Central memory CD8-positive, alpha-beta T cell (primary cell): ENCODE data around the gene RAP1GAP2.
"Not testable (repeated sequence)": the region's sequence is repeated elsewhere in the genome, so short reads cannot be mapped to it uniquely, and the experiment has no call there.

Experiments used
- ATAC-seq: fragments of 150-1000 bp; cut with Tn5 transposase; replicated peaks from 2 replicates; pipeline ENCODE4 v1.10.0; 2022; ENCODE audit warnings: mild to moderate bottlenecking, moderate FRiP score, moderate number of reproducible peaks; ENCODE audit not compliant: poor library complexity, severe bottlenecking; ENCODE audit errors: extremely low read depth
- DNase-seq, 2 donors: peaks; one replicate each; pipeline ENCODE4 v3.0.0; 2021; ENCODE audit warnings: low spot score in 2 of 2
- H3K27ac Mint-ChIP-seq: one replicate; pipeline ENCODE4 v1.8.0; 2022; ENCODE audit warnings: low read depth, mild to moderate bottlenecking, moderate library complexity, mixed read lengths
- H3K27me3 Mint-ChIP-seq: one replicate; pipeline ENCODE4 v1.8.0; 2022; ENCODE audit warnings: mixed read lengths
- H3K36me3 Mint-ChIP-seq: one replicate; pipeline ENCODE4 v1.8.0; 2022; ENCODE audit warnings: mild to moderate bottlenecking, moderate library complexity, mixed read lengths; ENCODE audit not compliant: insufficient read depth
- H3K4me1 Mint-ChIP-seq: one replicate; pipeline ENCODE4 v1.8.0; 2022; ENCODE audit warnings: mixed read lengths
- H3K4me3 Mint-ChIP-seq: one replicate; pipeline ENCODE4 v1.8.0; 2022; ENCODE audit warnings: mild to moderate bottlenecking, moderate library complexity, mixed read lengths
- H3K9me3 Mint-ChIP-seq: one replicate; pipeline ENCODE4 v1.8.0; 2022; ENCODE audit warnings: mixed read lengths

RAP1GAP2 gene

DNA sequence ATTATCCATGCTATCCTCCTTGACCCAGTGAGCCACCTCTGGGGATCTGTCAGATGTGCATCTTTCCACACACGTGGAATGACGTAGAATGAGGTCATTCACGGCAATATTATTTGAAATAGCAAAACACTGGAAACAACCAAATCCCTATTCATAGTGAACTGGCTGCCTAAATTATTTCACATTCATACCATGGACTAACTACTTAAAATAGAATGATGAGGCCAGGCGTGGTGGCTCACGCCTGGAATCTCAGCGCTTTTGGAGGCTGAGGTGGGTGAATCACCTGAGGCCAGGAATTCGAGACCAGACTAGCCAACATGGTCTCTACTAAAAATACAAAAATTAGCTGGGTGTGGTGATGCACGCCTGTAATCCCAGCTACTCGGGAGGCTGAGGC is 75.5 kb downstream of the RAP1GAP2 start:
- peaks cover 14% of the 10 kb centered on the region for H3K36me3 Mint-ChIP-seq
- H3K27me3 Mint-ChIP-seq = no peaks in the 10 kb centered on the region
- no peak overlapping the region for H3K27ac Mint-ChIP-seq
- no peaks in the 10 kb centered on the region for H3K9me3 Mint-ChIP-seq
- peaks cover 59% of the 10 kb centered on the region for H3K4me1 Mint-ChIP-seq
- ATAC-seq (no peak), DNase-seq (no peak)
- H3K4me3 Mint-ChIP-seq = no peak overlapping the region

- no peak for ATAC-seq
- no peaks in the 10 kb centered on the region for H3K9me3 Mint-ChIP-seq
- H3K27ac Mint-ChIP-seq = no peak overlapping the region
These were observed 76.0 kb downstream of the RAP1GAP2 start for GRCh38 chr17:2872282-2872681.

DNA sequence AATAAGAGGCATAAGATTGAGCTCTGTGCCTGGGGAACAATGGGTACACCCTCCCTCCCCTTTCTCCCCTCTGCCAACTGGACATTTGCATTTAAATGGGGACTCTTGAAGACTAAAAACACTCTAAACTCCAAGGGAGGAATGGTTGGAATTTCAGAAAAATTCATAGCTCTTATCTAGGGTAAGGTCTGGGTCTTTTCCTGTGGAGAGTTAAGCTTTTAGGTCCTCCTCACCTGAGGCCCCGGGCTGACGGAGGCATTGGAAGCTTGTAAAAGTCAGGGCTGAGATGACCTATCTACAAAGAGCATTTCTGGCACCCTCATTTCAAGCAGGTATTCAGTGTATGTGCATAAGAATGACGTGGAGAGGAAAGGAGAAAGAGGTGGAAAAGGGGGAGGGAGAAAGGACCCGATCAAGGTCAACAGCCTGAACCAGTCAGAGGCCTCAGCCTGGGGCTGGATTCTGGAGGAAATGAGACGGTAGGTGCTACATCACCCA is 78.0 kb downstream of the RAP1GAP2 start:
- H3K4me1 Mint-ChIP-seq = peaks cover 57% of the 10 kb centered on the region
- no peak overlapping the region for H3K4me3 Mint-ChIP-seq
- H3K27ac Mint-ChIP-seq = peak overlapping the region; percentile 27
- ATAC-seq = no peak
- no peaks in the 10 kb centered on the region for H3K27me3 Mint-ChIP-seq
- DNase-seq = no peak
- peaks cover 15% of the 10 kb centered on the region for H3K36me3 Mint-ChIP-seq
- H3K9me3 Mint-ChIP-seq = no peaks in the 10 kb centered on the region

More at GRCh38 chr17:2872282-2872681, 76.0 kb downstream of the RAP1GAP2 start:
- Mint-ChIP-seq H3K4me1 (peaks cover 62% of the 10 kb centered on the region), H3K4me3 (no peak overlapping the region), H3K27me3 (no peaks in the 10 kb centered on the region), H3K36me3 (peaks cover 19% of the 10 kb centered on the region)
- no peak for DNase-seq

DNA sequence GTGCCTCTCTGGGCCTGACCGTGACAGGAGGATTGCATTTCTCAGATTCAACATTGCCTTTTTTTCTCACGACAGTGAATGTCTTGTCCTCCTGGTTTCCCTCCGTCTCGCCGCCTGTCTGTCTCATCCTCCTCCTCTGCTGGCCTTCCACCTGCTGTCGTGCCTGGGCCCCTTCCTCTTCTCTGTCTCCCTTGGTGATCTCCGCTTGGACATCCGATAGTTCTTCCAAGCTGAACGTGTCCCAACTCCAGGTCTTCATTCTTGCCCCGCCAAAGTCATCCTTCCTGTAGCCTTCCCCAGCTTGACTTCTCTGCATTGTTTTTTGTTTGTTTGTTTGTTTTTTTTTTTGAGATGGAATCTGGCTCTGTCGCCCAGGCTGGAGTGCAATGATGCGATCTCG is 79.4 kb downstream of the RAP1GAP2 start:
- Mint-ChIP-seq H3K27ac (peak overlapping the region; percentile 72), H3K4me3 (no peak overlapping the region), H3K9me3 (no peaks in the 10 kb centered on the region), H3K4me1 (peaks cover 63% of the 10 kb centered on the region), H3K27me3 (no peaks in the 10 kb centered on the region), H3K36me3 (peaks cover 16% of the 10 kb centered on the region)
- no peak for DNase-seq
- no peak for ATAC-seq

GRCh38 chr17:2876467-2876866 is 80.2 kb downstream of the RAP1GAP2 start:
- no peak overlapping the region for H3K4me3 Mint-ChIP-seq
- H3K9me3 Mint-ChIP-seq = no peaks in the 10 kb centered on the region
- H3K4me1 Mint-ChIP-seq = peaks cover 57% of the 10 kb centered on the region
- DNase-seq = no peak
- peaks cover 15% of the 10 kb centered on the region for H3K36me3 Mint-ChIP-seq
- H3K27ac Mint-ChIP-seq = no peak overlapping the region
- ATAC-seq = no peak
- H3K27me3 Mint-ChIP-seq = no peaks in the 10 kb centered on the region

- Mint-ChIP-seq H3K4me1 (peaks cover 72% of the 10 kb centered on the region), H3K9me3 (no peaks in the 10 kb centered on the region), H3K27me3 (no peaks in the 10 kb centered on the region), H3K27ac (peak overlapping the region; percentile 54), H3K4me3 (no peak overlapping the region), H3K36me3 (peaks cover 16% of the 10 kb centered on the region)
- no peak for ATAC-seq
- no peak for DNase-seq
These were observed 82.6 kb downstream of the RAP1GAP2 start for GRCh38 chr17:2878751-2879254.

GRCh38 chr17:2880050-2880449 is 83.8 kb downstream of the RAP1GAP2 start:
- Mint-ChIP-seq H3K4me3 (peak overlapping the region; percentile 9), H3K4me1 (peaks cover 65% of the 10 kb centered on the region), H3K27ac (peak overlapping the region; percentile 56), H3K9me3 (no peaks in the 10 kb centered on the region), H3K36me3 (peaks cover 16% of the 10 kb centered on the region), H3K27me3 (no peaks in the 10 kb centered on the region)
- DNase-seq = no peak
- ATAC-seq = no peak

DNA sequence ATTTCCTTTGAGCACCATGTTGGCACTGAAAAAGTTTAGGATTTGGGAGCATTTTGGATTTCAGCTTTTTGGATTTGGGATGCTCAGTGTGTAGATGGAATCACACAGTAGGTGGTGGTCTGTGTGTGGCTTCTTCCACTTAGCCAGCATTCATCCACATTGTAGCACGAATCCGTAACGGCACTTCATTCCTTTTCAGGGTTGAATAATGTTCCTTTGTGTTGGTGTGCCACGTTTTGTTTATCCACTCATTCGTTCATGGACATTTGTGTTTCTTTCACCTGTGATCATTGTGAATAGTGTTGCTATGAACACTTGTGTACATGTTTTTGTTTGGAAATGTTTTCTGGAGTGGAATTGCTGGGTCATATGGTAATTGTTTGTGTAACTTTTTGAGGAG is 85.1 kb downstream of the RAP1GAP2 start:
- ATAC-seq (no peak), DNase-seq (no peak)
- Mint-ChIP-seq H3K27ac (no peak overlapping the region), H3K36me3 (peaks cover 11% of the 10 kb centered on the region), H3K27me3 (no peaks in the 10 kb centered on the region), H3K4me3 (no peak overlapping the region), H3K9me3 (no peaks in the 10 kb centered on the region), H3K4me1 (peaks cover 53% of the 10 kb centered on the region)

DNA sequence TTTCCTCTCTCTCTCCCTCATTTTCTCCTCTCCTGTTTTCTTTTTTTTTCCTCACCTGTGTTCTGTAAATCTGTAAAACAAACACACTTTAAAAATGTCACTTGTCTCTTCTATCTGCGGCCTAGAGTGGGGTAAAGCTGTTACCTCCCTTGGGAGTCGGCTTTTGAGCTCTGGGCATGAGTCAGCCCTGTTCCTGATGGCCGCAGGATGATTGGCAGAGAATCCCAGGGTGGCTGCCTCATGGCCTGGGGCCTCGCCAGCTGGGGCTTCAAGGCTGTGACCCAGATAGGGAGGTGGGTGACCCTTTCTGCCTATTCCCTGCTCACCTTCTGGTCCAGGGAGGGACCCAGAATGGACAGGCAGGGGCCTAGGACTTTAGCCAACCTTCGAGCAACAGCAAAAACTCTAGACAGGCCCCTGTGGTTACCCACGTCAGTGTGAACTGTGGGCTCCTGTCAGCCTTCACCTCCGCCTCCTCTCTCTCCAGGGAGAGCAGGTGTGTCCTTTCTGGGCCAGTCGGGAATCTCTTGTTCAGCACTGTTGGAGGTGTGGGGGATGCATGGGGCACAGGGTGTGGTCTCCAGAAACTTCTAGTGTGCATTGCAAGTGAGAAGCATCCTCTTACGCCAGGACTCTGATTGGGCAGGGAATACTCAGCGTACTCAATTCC is 87.4 kb downstream of the RAP1GAP2 start:
- DNase-seq = no peak
- Mint-ChIP-seq H3K36me3 (peaks cover 5% of the 10 kb centered on the region), H3K4me1 (peaks cover 40% of the 10 kb centered on the region), H3K27ac (peak overlapping the region; percentile 63), H3K9me3 (no peaks in the 10 kb centered on the region), H3K4me3 (no peak overlapping the region), H3K27me3 (no peaks in the 10 kb centered on the region)
- ATAC-seq = no peak

DNA sequence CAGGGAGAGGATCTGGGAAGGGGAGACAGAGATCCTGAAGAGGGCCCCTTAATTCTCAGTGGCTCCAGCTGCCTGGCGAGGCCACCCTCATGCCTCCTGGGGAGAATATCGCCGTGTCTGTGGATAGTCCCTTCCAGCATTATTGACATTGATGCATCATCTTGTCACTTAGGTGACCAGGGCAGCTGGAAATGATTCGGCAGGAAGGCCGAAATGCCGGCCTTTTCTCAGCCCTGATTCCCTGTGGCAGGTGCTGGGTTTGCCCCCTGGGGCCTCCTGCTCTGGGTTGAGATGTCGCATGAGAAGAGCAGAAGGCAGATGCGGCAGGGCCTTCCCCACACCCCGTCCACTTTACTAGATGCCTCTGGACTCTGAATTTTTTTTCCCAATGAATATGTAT is 89.5 kb downstream of the RAP1GAP2 start:
- no peak overlapping the region for H3K27ac Mint-ChIP-seq
- no peaks in the 10 kb centered on the region for H3K9me3 Mint-ChIP-seq
- H3K4me3 Mint-ChIP-seq = no peak overlapping the region
- peaks cover 41% of the 10 kb centered on the region for H3K4me1 Mint-ChIP-seq
- peaks cover 6% of the 10 kb centered on the region for H3K36me3 Mint-ChIP-seq
- DNase-seq = no peak
- ATAC-seq = no peak
- no peaks in the 10 kb centered on the region for H3K27me3 Mint-ChIP-seq

GRCh38 chr17:2888326-2888725 is 92.1 kb downstream of the RAP1GAP2 start:
- no peak for ATAC-seq
- no peaks in the 10 kb centered on the region for H3K9me3 Mint-ChIP-seq
- peaks cover 8% of the 10 kb centered on the region for H3K36me3 Mint-ChIP-seq
- no peak for DNase-seq
- H3K4me3 Mint-ChIP-seq = no peak overlapping the region
- H3K4me1 Mint-ChIP-seq = peaks cover 52% of the 10 kb centered on the region
- H3K27ac Mint-ChIP-seq = no peak overlapping the region
- no peaks in the 10 kb centered on the region for H3K27me3 Mint-ChIP-seq

DNA sequence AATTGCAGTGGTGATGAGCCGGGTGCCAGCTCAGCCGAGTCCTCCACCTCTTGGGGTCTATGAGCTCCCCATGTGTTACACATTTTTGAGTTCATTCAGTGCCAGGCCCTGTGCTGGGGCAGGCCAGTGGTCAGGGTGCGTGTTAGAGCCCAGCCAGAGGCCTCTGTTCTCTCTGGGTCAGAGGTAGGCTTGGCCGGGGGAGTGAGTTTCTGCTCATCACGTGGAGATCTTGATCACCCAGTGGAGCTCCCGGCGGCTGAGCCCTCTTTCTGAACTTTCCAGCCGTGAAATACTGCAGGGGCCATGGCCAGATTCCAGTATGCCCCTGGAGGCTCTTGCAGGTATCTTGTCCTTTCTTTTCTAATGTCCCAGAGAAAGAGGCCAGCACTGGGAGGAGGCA is 93.0 kb downstream of the RAP1GAP2 start:
- Mint-ChIP-seq H3K4me1 (peaks cover 43% of the 10 kb centered on the region), H3K36me3 (peaks cover 8% of the 10 kb centered on the region), H3K4me3 (no peak overlapping the region), H3K27ac (no peak overlapping the region), H3K9me3 (no peaks in the 10 kb centered on the region), H3K27me3 (no peaks in the 10 kb centered on the region)
- DNase-seq = no peak
- no peak for ATAC-seq

DNA sequence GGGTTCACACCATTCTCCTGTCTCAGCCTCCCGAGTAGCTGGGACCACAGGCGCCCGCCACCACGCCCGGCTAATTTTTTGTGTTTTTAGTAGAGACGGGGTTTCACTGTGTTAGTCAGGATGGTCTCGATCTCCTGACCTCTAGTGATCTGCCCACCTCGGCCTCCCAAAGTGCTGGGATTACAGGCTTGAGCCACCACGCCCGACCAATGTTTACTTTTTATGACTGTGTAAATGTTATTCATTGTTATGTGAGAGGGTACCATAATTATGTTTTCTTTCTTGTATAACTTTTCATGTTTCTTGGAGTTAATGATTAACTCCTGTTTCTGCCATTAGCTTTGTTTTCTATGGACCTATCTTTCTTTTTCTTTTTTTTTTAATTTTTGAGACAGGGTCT is 94.5 kb downstream of the RAP1GAP2 start:
- H3K27ac Mint-ChIP-seq = peak overlapping the region; percentile 55
- H3K9me3 Mint-ChIP-seq, H3K4me3 Mint-ChIP-seq, ATAC-seq, DNase-seq, H3K27me3 Mint-ChIP-seq: not testable (repeated sequence)
- H3K4me1 Mint-ChIP-seq = peaks cover 53% of the 10 kb centered on the region
- H3K36me3 Mint-ChIP-seq = peaks cover 12% of the 10 kb centered on the region
